Activated CD8-positive, alpha-beta memory T cell treated with anti-CD3 and anti-CD28 coated beads for 48 hours (primary cell): Measurements from ENCODE around the gene GTSF1L.

ENCODE experiments used
- DNase-seq, 3 experiments: peaks; one replicate each; pipeline ENCODE4 v3.0.0-alpha.2; 2020; ENCODE audit warnings: low read depth in 2 of 3, low spot score in 2 of 3

GTSF1L gene

GRCh38 chr20:43746344-43747137 lies 19.7 kb upstream of the GTSF1L start:
- DNase-seq = no peak

- no peak for DNase-seq
Measured at GRCh38 chr20:43744966-43745730, 18.3 kb upstream of the GTSF1L start.

- no peak for DNase-seq
Measured at GRCh38 chr20:43744151-43744611, 17.4 kb upstream of the GTSF1L start.

DNA sequence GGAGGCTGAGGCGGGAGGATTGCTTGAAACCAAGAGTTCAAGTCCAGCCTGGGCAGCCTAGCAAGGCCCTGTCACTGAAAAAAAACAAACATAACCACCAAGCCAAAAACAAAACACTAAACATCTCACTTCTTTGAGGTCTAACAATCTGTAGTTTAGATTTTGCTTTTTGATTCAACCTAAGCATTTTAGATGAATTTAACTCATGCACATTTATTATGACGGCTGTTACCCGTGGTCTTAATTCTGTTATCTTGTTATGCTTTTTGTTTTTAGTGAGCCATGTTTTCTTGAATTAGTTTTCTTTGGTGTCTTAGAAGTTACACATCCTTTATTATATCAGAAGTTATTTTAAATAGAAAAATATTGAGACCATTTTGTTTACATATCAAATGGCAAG lies 13.8 kb upstream of the GTSF1L start:
- DNase-seq = no peak

GRCh38 chr20:43739148-43739749 lies 12.4 kb upstream of the GTSF1L start:
- DNase-seq = no peak

GRCh38 chr20:43737925-43738324 lies 11.1 kb upstream of the GTSF1L start:
- no peak for DNase-seq

- peak in 1 of 3 experiments; percentile 18 for DNase-seq
Measured at GRCh38 chr20:43736588-43737158, 9.9 kb upstream of the GTSF1L start.

- DNase-seq = no peak
Measured at GRCh38 chr20:43731927-43732326, 5.1 kb upstream of the GTSF1L start.

GRCh38 chr20:43731469-43731868 lies 4.7 kb upstream of the GTSF1L start:
- no peak for DNase-seq

- DNase-seq = no peak
Measured at GRCh38 chr20:43728686-43729255, 2.0 kb upstream of the GTSF1L start.

DNA sequence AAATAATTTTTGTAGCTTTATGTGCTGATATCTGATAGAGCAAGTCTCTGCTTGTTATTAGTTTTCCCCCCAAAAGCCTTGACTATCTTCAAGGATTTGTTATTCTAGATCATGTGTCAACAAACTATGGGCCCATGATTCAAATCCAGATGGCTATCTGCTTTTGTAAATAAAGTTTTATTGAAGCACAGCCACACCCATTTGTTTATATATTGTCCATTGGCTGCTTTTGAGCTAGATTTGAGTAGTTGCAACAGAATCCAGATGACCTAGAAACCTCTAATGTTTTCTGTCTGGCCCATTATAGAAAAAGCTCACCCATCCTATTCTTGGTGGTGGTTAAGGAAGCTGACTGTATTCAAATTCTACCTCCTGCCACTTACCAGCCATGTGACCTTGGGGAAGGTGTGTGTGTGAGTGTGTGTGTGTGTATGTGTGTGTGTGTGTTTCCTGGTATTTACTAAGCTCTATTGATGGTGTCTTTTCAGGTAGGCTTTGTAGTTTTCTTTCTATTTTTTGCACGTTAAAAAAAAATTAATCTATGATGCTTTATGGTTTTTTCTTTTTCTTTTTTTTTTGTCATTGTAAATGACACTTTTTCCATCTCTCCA lies 1.3 kb upstream of the GTSF1L start:
- DNase-seq = no peak

DNA sequence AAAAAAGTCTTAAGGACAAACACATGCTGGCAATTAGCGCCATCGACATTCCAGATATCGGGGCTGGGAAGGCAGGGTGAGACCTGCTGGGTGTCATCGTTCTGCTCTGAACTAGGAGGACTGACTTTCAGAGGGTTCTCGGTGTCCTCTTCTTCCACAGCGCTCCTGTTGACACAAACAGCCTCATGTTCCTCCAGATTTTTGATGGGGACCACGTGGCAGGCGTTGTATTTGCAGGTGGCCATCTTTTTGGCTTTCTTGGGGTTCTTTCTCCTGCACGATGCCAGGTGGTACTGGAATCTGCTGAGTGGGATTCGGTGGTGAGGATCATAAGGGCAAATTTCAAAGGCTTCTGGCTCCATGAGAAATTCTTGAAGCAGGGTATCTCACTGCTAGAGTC lies 469 bp downstream of the GTSF1L start:
- DNase-seq = no peak

DNA sequence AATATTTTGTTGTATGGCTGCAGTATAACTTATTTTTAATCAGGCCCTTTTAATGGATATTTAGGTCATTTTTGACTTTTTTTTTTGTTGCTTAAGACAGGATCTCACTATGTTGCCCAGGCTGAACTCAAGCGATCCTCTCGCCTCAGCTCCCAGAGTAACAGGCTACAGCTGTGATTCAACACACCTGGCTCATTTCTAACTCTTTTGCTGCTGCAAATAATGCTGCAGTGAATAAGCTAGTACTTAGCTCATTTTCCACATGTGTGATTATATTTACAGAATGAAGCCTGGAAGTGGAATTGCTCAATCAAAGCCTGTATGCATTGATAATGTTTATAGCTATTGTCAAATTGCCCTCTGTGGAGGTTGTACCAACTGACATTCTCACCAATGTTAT lies 1.1 kb downstream of the GTSF1L start:
- DNase-seq = no peak

DNA sequence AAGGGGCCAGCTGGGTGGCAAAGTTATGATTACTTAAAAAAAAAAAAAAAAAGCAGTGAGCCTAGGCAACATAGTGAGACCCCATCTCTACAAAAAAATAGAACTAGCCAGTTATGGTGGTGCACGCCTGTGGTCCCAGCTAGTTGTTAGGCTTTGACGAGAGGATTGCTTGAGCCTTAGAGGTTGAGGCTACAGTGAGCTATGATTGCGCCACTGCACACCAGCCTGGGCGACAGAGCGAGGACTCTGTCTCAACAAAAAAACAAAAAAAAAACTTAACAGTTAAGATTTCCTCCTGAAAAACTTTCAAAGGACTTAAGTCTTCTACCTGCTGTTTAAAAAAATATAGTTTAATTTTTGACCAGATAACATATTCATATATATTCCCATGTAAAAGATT lies 2.4 kb downstream of the GTSF1L start:
- no peak for DNase-seq

- DNase-seq = no peak
Measured at GRCh38 chr20:43723735-43724134, 3.1 kb downstream of the GTSF1L start.

DNA sequence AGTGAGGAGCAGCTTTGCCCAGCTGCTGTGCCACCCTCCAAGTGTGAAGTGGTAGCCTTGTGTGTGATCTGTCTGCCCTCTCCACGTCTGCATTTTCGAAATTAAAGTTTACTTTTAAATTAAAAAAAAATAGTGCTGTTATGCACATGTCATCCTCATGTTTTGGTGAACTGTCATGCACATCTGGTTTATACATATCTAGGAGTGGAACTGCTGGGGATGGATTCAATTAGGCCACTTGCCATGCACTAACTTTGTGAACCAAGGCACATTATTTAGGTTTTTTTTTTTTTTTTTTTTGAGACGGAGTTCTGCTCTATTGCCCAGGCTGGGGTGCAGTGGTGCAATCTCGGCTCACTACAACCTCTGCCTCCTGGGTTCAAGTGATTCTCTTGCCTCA lies 3.6 kb downstream of the GTSF1L start:
- DNase-seq = no peak

GRCh38 chr20:43722153-43722505 lies 4.7 kb downstream of the GTSF1L start:
- DNase-seq = no peak

- DNase-seq = no peak
Measured at GRCh38 chr20:43721429-43722152, 5.2 kb downstream of the GTSF1L start.

GRCh38 chr20:43721097-43721428 lies 5.7 kb downstream of the GTSF1L start:
- DNase-seq = no peak

DNA sequence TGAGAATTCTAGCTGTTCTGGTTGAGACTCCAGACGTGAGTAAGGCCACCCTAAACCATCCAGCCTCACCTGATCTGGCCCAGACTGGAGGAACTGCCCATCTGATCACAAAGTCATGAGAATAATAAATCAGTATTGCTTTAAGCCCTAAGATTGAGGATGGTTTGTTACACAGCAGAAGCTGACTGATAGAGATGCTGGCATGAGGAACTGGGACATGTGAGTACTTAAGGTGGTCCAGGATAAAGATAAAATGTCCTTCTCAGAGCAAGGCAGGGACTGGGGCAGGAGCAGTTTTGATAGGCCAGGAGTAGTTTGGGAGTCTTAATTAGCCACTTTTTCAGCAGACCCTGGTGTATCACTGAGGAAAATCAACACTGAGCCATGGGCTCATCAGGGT lies 6.8 kb downstream of the GTSF1L start:
- DNase-seq = no peak

DNA sequence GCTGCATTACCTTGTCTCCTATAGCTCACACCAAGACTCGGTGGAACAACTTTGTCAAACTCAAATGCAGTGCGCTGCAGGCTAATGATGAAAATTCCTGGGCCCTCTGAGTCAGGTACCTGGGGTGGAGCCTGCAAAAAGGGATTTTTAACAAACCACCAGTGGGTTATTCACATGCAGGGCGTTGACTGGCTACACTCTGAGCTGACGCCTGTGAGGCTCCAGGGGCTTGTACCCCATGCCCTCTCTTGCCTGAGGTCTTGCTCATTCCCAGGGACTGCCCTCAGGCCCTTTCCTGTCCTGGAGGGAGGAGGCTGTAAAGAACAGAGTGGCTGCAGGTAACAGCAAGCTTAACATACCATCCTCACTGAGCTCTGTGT lies 9.2 kb downstream of the GTSF1L start:
- no peak for DNase-seq
